ENCODE results near the gene PLAU. TPM values are rescaled to one million over a fixed set of nuclear protein-coding genes. Genes with fewer than 3 reads are reported as not detected.

PLAU gene
- total RNA-seq, 1 donor from 2014 or later, result 19.5 TPM

GRCh38 chr10:73879296-73880173 lies 31.4 kb upstream of the PLAU start:
- no peak overlapping the region for H3K4me3 Mint-ChIP-seq (ENCODE audit: unreplicated experiment)
- DNase-seq (ENCODE audit: low spot score), result peak; percentile 82

GRCh38 chr10:73881221-73881919 lies 29.6 kb upstream of the PLAU start:
- H3K27ac Mint-ChIP-seq (ENCODE audit: unreplicated experiment), result no peak overlapping the region
- H3K27me3 Mint-ChIP-seq (ENCODE audit: unreplicated experiment), result peaks cover 7% of the 10 kb centered on the region
- no peak for TF ChIP-seq CTCF (IDR thresholded peaks at IDR 0.05; ENCODE audit: unreplicated experiment)
- peaks cover 3% of the 10 kb centered on the region for H3K36me3 Mint-ChIP-seq (ENCODE audit: low read depth, unreplicated experiment)
- no peak overlapping the region for H3K4me3 Mint-ChIP-seq (ENCODE audit: unreplicated experiment)
- DNase-seq (ENCODE audit: low spot score), result no peak
- no peaks in the 10 kb centered on the region for H3K9me3 Mint-ChIP-seq (ENCODE audit: unreplicated experiment)
- H3K4me1 Mint-ChIP-seq (ENCODE audit: unreplicated experiment), result peaks cover 13% of the 10 kb centered on the region

More at GRCh38 chr10:73879296-73880173, 31.4 kb upstream of the PLAU start:
- Mint-ChIP-seq H3K4me1 (ENCODE audit: unreplicated experiment) (peaks cover 11% of the 10 kb centered on the region), H3K36me3 (ENCODE audit: low read depth, unreplicated experiment) (peaks cover 6% of the 10 kb centered on the region), H3K9me3 (ENCODE audit: unreplicated experiment) (no peaks in the 10 kb centered on the region), H3K27me3 (ENCODE audit: unreplicated experiment) (peaks cover 11% of the 10 kb centered on the region), H3K27ac (ENCODE audit: unreplicated experiment) (peak overlapping the region; percentile 45)
- TF ChIP-seq CTCF (IDR thresholded peaks at IDR 0.05; ENCODE audit: unreplicated experiment), result peak; percentile 86

GRCh38 chr10:73884017-73884416 lies 26.9 kb upstream of the PLAU start:
- TF ChIP-seq CTCF (IDR thresholded peaks at IDR 0.05; ENCODE audit: unreplicated experiment), result no peak
- Mint-ChIP-seq H3K9me3 (ENCODE audit: unreplicated experiment) (no peaks in the 10 kb centered on the region), H3K36me3 (ENCODE audit: low read depth, unreplicated experiment) (peaks cover 2% of the 10 kb centered on the region), H3K4me1 (ENCODE audit: unreplicated experiment) (peaks cover 23% of the 10 kb centered on the region), H3K27ac (ENCODE audit: unreplicated experiment) (no peak overlapping the region), H3K4me3 (ENCODE audit: unreplicated experiment) (no peak overlapping the region), H3K27me3 (ENCODE audit: unreplicated experiment) (peaks cover 2% of the 10 kb centered on the region)
- no peak for DNase-seq (ENCODE audit: low spot score)

GRCh38 chr10:73886085-73886529 lies 24.8 kb upstream of the PLAU start:
- peaks cover 15% of the 10 kb centered on the region for H3K4me1 Mint-ChIP-seq (ENCODE audit: unreplicated experiment)
- H3K4me3 Mint-ChIP-seq (ENCODE audit: unreplicated experiment), result no peak overlapping the region
- peaks cover 2% of the 10 kb centered on the region for H3K27me3 Mint-ChIP-seq (ENCODE audit: unreplicated experiment)
- H3K9me3 Mint-ChIP-seq (ENCODE audit: unreplicated experiment), result no peaks in the 10 kb centered on the region
- no peaks in the 10 kb centered on the region for H3K36me3 Mint-ChIP-seq (ENCODE audit: low read depth, unreplicated experiment)
- no peak overlapping the region for H3K27ac Mint-ChIP-seq (ENCODE audit: unreplicated experiment)
- peak; percentile 80 for DNase-seq (ENCODE audit: low spot score)
- peak; percentile 74 for TF ChIP-seq CTCF (IDR thresholded peaks at IDR 0.05; ENCODE audit: unreplicated experiment)

Data from endothelial cell (in vitro differentiated cells).